Measurements from ENCODE around the gene C1orf94. TPM values are rescaled to one million over a fixed set of nuclear protein-coding genes. Genes with fewer than 3 reads are reported as not detected.

C1orf94 gene
- total and polyA plus RNA-seq, 2 experiments from 2014 or later: 4.3 to 5.3 TPM

DNA sequence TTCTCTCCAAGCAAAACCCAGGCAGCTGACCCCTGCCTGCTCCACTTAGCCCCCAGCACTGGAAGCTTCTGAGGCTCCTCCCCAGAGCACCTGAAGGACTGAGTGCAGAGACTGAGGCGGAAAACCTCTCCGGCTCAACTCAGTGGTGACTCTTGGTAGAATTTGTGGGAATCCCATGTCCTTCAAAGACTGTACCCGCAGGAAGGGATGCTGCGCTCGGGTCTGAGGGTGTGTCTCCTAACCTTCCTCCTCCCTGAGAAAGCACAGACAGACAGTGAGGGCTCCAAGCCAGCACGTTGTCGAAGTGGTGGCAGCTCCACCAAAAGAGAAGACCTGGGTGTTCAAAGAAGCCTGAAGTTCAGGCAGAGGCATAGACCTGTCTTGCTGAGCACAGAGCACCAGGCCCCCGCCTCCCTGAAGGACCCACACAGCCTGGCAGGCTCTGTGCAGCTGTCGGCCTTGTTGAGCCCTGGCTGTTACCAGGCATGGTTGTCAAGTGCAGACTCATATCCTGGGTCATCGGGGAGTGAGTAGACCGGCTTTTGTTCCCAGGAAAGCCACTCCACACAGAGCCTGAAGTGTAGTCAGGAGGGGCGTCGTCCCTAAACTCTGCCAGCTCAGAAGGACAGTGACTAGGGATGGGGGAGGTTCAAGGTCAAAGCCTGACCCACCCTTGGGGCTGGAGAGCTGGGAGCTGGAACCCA lies 48.4 kb upstream of the C1orf94 start:
- Histone ChIP-seq H3K36me3 (ENCODE audit: insufficient read depth) (no peaks in the 10 kb centered on the region; the same call in 1 of the 2 replicates), H3K4me3 (no peak overlapping the region), H3K4me2 (no peak overlapping the region), H2AFZ (no peak overlapping the region), H3K9me2 (ENCODE audit: insufficient read depth) (0 out of 2 replicates have a peak, but pooled peaks cover 9% of the 10 kb centered on the region), H3K27me3 (ENCODE audit: insufficient read depth) (no peaks in the 10 kb centered on the region), H3K4me1 (ENCODE audit: insufficient read depth) (no peaks in the 10 kb centered on the region), H4K20me1 (replicated peaks; ENCODE audit: insufficient read depth) (no peaks in the 10 kb centered on the region), H3K79me2 (replicated peaks; ENCODE audit: insufficient read depth) (peaks cover 15% of the 10 kb centered on the region), H3F3A (replicated peaks; ENCODE audit: low read depth) (no peaks in the 10 kb centered on the region), H3K27ac (ENCODE audit: low read depth) (no peak overlapping the region)
- H3K9me3 Mint-ChIP-seq: no peaks in the 10 kb centered on the region
- no peak overlapping the region for H3K4me3 Mint-ChIP-seq
- peaks cover 19% of the 10 kb centered on the region for H3K27me3 Mint-ChIP-seq (ENCODE audit: insufficient read depth, low read depth, poor library complexity)
- DNase-seq (ENCODE audit: low spot score) (no peak), ATAC-seq (no peak)
- peaks cover 35% of the 10 kb centered on the region for H3K36me3 Mint-ChIP-seq (ENCODE audit: low read depth)
- H3K4me1 Mint-ChIP-seq: peaks cover 3% of the 10 kb centered on the region; the same call in 2 of the 3 replicates
- TF ChIP-seq POLR2AphosphoS5 (IDR thresholded peaks at IDR 0.05; ENCODE audit: low read depth) (no peak), JUNB (IDR thresholded peaks at IDR 0.05; ENCODE audit: unreplicated experiment) (no peak), NANOG (IDR thresholded peaks at IDR 0.05; ENCODE audit: borderline replicate concordance) (no peak), STAT1 (IDR thresholded peaks at IDR 0.05; ENCODE audit: unreplicated experiment) (no peak), CREB1 (CRISPR knock-in tag; IDR thresholded peaks at IDR 0.05; ENCODE audit: low read depth) (no peak), EZH2phosphoT487 (IDR thresholded peaks at IDR 0.05; ENCODE audit: unreplicated experiment) (no peak), ZNF114 (CRISPR knock-in tag; IDR thresholded peaks at IDR 0.05) (no peak), EZH2 (IDR thresholded peaks at IDR 0.05; ENCODE audit: low read depth, unreplicated experiment) (no peak), ZNF331 (CRISPR knock-in tag; IDR thresholded peaks at IDR 0.05; ENCODE audit: low read depth) (no peak)
- TF ChIP-seq, protein P1, sequence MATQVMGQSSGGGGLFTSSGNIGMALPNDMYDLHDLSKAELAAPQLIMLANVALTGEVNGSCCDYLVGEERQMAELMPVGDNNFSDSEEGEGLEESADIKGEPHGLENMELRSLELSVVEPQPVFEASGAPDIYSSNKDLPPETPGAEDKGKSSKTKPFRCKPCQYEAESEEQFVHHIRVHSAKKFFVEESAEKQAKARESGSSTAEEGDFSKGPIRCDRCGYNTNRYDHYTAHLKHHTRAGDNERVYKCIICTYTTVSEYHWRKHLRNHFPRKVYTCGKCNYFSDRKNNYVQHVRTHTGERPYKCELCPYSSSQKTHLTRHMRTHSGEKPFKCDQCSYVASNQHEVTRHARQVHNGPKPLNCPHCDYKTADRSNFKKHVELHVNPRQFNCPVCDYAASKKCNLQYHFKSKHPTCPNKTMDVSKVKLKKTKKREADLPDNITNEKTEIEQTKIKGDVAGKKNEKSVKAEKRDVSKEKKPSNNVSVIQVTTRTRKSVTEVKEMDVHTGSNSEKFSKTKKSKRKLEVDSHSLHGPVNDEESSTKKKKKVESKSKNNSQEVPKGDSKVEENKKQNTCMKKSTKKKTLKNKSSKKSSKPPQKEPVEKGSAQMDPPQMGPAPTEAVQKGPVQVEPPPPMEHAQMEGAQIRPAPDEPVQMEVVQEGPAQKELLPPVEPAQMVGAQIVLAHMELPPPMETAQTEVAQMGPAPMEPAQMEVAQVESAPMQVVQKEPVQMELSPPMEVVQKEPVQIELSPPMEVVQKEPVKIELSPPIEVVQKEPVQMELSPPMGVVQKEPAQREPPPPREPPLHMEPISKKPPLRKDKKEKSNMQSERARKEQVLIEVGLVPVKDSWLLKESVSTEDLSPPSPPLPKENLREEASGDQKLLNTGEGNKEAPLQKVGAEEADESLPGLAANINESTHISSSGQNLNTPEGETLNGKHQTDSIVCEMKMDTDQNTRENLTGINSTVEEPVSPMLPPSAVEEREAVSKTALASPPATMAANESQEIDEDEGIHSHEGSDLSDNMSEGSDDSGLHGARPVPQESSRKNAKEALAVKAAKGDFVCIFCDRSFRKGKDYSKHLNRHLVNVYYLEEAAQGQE (IDR thresholded peaks at IDR 0.05; ENCODE audit: unreplicated experiment): no peak
- TF ChIP-seq, protein P2, sequence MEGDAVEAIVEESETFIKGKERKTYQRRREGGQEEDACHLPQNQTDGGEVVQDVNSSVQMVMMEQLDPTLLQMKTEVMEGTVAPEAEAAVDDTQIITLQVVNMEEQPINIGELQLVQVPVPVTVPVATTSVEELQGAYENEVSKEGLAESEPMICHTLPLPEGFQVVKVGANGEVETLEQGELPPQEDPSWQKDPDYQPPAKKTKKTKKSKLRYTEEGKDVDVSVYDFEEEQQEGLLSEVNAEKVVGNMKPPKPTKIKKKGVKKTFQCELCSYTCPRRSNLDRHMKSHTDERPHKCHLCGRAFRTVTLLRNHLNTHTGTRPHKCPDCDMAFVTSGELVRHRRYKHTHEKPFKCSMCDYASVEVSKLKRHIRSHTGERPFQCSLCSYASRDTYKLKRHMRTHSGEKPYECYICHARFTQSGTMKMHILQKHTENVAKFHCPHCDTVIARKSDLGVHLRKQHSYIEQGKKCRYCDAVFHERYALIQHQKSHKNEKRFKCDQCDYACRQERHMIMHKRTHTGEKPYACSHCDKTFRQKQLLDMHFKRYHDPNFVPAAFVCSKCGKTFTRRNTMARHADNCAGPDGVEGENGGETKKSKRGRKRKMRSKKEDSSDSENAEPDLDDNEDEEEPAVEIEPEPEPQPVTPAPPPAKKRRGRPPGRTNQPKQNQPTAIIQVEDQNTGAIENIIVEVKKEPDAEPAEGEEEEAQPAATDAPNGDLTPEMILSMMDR (conservative IDR thresholded peaks at IDR 0.05; ENCODE audit: low read depth in 2 of 2): no peak
- TF ChIP-seq, protein P3, sequence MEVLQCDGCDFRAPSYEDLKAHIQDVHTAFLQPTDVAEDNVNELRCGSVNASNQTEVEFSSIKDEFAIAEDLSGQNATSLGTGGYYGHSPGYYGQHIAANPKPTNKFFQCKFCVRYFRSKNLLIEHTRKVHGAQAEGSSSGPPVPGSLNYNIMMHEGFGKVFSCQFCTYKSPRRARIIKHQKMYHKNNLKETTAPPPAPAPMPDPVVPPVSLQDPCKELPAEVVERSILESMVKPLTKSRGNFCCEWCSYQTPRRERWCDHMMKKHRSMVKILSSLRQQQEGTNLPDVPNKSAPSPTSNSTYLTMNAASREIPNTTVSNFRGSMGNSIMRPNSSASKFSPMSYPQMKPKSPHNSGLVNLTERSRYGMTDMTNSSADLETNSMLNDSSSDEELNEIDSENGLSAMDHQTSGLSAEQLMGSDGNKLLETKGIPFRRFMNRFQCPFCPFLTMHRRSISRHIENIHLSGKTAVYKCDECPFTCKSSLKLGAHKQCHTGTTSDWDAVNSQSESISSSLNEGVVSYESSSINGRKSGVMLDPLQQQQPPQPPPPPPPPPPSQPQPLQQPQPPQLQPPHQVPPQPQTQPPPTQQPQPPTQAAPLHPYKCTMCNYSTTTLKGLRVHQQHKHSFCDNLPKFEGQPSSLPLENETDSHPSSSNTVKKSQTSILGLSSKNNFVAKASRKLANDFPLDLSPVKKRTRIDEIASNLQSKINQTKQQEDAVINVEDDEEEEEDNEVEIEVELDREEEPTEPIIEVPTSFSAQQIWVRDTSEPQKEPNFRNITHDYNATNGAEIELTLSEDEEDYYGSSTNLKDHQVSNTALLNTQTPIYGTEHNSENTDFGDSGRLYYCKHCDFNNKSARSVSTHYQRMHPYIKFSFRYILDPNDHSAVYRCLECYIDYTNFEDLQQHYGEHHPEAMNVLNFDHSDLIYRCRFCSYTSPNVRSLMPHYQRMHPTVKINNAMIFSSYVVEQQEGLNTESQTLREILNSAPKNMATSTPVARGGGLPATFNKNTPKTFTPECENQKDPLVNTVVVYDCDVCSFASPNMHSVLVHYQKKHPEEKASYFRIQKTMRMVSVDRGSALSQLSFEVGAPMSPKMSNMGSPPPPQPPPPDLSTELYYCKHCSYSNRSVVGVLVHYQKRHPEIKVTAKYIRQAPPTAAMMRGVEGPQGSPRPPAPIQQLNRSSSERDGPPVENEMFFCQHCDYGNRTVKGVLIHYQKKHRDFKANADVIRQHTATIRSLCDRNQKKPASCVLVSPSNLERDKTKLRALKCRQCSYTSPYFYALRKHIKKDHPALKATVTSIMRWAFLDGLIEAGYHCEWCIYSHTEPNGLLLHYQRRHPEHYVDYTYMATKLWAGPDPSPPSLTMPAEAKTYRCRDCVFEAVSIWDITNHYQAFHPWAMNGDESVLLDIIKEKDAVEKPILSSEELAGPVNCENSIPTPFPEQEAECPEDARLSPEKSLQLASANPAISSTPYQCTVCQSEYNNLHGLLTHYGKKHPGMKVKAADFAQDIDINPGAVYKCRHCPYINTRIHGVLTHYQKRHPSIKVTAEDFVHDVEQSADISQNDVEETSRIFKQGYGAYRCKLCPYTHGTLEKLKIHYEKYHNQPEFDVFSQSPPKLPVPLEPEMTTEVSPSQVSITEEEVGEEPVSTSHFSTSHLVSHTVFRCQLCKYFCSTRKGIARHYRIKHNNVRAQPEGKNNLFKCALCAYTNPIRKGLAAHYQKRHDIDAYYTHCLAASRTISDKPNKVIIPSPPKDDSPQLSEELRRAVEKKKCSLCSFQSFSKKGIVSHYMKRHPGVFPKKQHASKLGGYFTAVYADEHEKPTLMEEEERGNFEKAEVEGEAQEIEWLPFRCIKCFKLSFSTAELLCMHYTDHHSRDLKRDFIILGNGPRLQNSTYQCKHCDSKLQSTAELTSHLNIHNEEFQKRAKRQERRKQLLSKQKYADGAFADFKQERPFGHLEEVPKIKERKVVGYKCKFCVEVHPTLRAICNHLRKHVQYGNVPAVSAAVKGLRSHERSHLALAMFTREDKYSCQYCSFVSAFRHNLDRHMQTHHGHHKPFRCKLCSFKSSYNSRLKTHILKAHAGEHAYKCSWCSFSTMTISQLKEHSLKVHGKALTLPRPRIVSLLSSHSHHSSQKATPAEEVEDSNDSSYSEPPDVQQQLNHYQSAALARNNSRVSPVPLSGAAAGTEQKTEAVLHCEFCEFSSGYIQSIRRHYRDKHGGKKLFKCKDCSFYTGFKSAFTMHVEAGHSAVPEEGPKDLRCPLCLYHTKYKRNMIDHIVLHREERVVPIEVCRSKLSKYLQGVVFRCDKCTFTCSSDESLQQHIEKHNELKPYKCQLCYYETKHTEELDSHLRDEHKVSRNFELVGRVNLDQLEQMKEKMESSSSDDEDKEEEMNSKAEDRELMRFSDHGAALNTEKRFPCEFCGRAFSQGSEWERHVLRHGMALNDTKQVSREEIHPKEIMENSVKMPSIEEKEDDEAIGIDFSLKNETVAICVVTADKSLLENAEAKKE (CRISPR knock-in tag; IDR thresholded peaks at IDR 0.05): no peak
- TF ChIP-seq, protein P4, sequence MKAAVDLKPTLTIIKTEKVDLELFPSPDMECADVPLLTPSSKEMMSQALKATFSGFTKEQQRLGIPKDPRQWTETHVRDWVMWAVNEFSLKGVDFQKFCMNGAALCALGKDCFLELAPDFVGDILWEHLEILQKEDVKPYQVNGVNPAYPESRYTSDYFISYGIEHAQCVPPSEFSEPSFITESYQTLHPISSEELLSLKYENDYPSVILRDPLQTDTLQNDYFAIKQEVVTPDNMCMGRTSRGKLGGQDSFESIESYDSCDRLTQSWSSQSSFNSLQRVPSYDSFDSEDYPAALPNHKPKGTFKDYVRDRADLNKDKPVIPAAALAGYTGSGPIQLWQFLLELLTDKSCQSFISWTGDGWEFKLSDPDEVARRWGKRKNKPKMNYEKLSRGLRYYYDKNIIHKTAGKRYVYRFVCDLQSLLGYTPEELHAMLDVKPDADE (IDR thresholded peaks at IDR 0.05): no peak
- no peak overlapping the region for H3K27ac Mint-ChIP-seq

All from GM23338 (cell line).